IMR-90 (cell line): ENCODE measurements around the gene C3. TPM values are rescaled to one million over a fixed set of nuclear protein-coding genes. Genes with fewer than 3 reads are reported as not detected.

Experiments
- ATAC-seq: fragments of 200-7000 bp; cut with Tn5 transposase; 2 replicates; pipeline ENCODE4 v1.9.1; 2020; ENCODE audit warnings: low read depth, mild to moderate bottlenecking, moderate library complexity
- BruUV-seq: library from RNA; stranded (reverse); fragments of 400-500 nt; replicated peaks from 2 replicates; lab custom pipeline; 2021; lab: Mats Ljungman, UMichigan
- CTCF ChIA-PET: fragments of 300-600 bp; formaldehyde crosslinking; extraction: SDS; loops from one replicate; lab custom pipeline; 2021; ENCODE audit warnings: antibody characterized with exemption; lab: Yijun Ruan, JAX
- POLR2A ChIA-PET: fragments of 300-600 bp; sonication (Branson Sonifier 250); formaldehyde crosslinking; loops from one replicate; lab custom pipeline; 2022; ENCODE audit warnings: antibody characterized with exemption; ENCODE audit not compliant: unreplicated experiment; lab: Charles Lee
- DNase-seq: peaks from one replicate; pipeline ENCODE4 v3.0.0; 2013
- H2AFZ ChIP-seq: replicated peaks from 2 replicates; pipeline ENCODE3; 2013; ENCODE audit warnings: low read length, mild to moderate bottlenecking; ENCODE audit not compliant: poor library complexity
- H2AK5ac ChIP-seq: 2 replicates; pipeline ENCODE4 v1.6.1; 2013; ENCODE audit warnings: low read depth, low read length, inconsistent platforms
- H2AK9ac ChIP-seq: replicated peaks from 2 replicates; pipeline ENCODE3; 2013; ENCODE audit warnings: mild to moderate bottlenecking, low read depth, low read length, moderate library complexity; ENCODE audit not compliant: poor library complexity
- H2BK120ac ChIP-seq: 2 replicates; pipeline ENCODE4 v1.6.1; 2013; ENCODE audit warnings: low read depth, low read length, inconsistent platforms
- H2BK15ac ChIP-seq: 3 replicates; pipeline ENCODE4 v1.6.1; 2013; ENCODE audit warnings: low read depth, low read length, inconsistent platforms
- H2BK20ac ChIP-seq: 2 replicates; pipeline ENCODE4 v1.6.1; 2013; ENCODE audit warnings: low read depth, mild to moderate bottlenecking, inconsistent platforms, low read length, moderate library complexity
- H2BK5ac ChIP-seq: 2 replicates; pipeline ENCODE4 v1.6.1; 2013; ENCODE audit warnings: mild to moderate bottlenecking, low read depth, low read length, inconsistent platforms; ENCODE audit not compliant: poor library complexity, severe bottlenecking
- H3K14ac ChIP-seq: replicated peaks from 2 replicates; pipeline ENCODE4 v1.6.1; 2013; ENCODE audit warnings: low read depth, low read length, inconsistent platforms
- H3K18ac ChIP-seq: 2 replicates; pipeline ENCODE4 v1.6.1; 2013; ENCODE audit warnings: low read depth, low read length, control low read depth
- H3K23ac ChIP-seq: 2 replicates; pipeline ENCODE4 v1.6.1; 2013; ENCODE audit warnings: low read depth, low read length, inconsistent platforms
- H3K27ac ChIP-seq: 2 replicates; pipeline ENCODE4 v1.5.1; 2013; ENCODE audit warnings: mild to moderate bottlenecking, control low read depth, low read length; ENCODE audit not compliant: insufficient read depth
- H3K27me3 ChIP-seq: 2 replicates; pipeline ENCODE4 v1.6.1; 2013; ENCODE audit warnings: low read length; ENCODE audit not compliant: control insufficient read depth, insufficient read depth
- H3K36me3 ChIP-seq: 2 replicates; pipeline ENCODE4 v1.6.1; 2013; ENCODE audit warnings: low read length, mixed read lengths; ENCODE audit not compliant: control insufficient read depth, insufficient read depth
- H3K4ac ChIP-seq: 2 replicates; pipeline ENCODE4 v1.6.1; 2013; ENCODE audit warnings: low read depth, low read length, inconsistent platforms
- H3K4me1 ChIP-seq: 2 replicates; pipeline ENCODE4 v1.6.1; 2013; ENCODE audit warnings: low read length, mixed read lengths; ENCODE audit not compliant: control insufficient read depth, insufficient read depth
- H3K4me2 ChIP-seq: 2 replicates; pipeline ENCODE4 v1.6.1; 2013; ENCODE audit warnings: low read depth, mild to moderate bottlenecking, control low read depth, low read length, moderate library complexity
- H3K4me3 ChIP-seq: 2 replicates; pipeline ENCODE4 v1.5.1; 2013; ENCODE audit warnings: low read depth, mild to moderate bottlenecking, control low read depth, low read length, moderate library complexity; ENCODE audit not compliant: insufficient read depth
- H3K56ac ChIP-seq: 2 replicates; pipeline ENCODE4 v1.6.1; 2013; ENCODE audit warnings: low read length, inconsistent platforms; ENCODE audit not compliant: insufficient read depth; ENCODE audit errors: extremely low read depth
- H3K79me1 ChIP-seq, 2 experiments: 2 replicates each; pipeline ENCODE4 v1.6.1; 2013; ENCODE audit warnings: low read length in 2 of 2, inconsistent platforms in 1 of 2, low read depth in 1 of 2
- H3K9ac ChIP-seq: 2 replicates; pipeline ENCODE4 v1.6.1; 2013; ENCODE audit warnings: low read depth, low read length, control low read depth
- H3K9me1 ChIP-seq: 2 replicates; pipeline ENCODE4 v1.6.1; 2013; ENCODE audit warnings: low read length, inconsistent platforms; ENCODE audit not compliant: insufficient read depth
- H3K9me3 ChIP-seq: 2 replicates; pipeline ENCODE4 v1.6.1; 2013; ENCODE audit warnings: low read length; ENCODE audit not compliant: control insufficient read depth, insufficient read depth
- H4K20me1 ChIP-seq: 2 replicates; pipeline ENCODE4 v1.6.1; 2013; ENCODE audit warnings: low read length, inconsistent platforms; ENCODE audit not compliant: insufficient read depth
- H4K5ac ChIP-seq: 2 replicates; pipeline ENCODE4 v1.6.1; 2013; ENCODE audit warnings: mild to moderate bottlenecking, low read depth, low read length, control low read depth
- H4K8ac ChIP-seq, 2 experiments: 2 replicates each; pipeline ENCODE4 v1.6.1; 2013; ENCODE audit warnings: low read depth in 2 of 2, low read length in 2 of 2, control low read depth in 1 of 2, inconsistent platforms in 1 of 2
- H4K91ac ChIP-seq: 2 replicates; pipeline ENCODE4 v1.6.1; 2013; ENCODE audit warnings: low read depth, low read length, inconsistent platforms; ENCODE audit not compliant: insufficient read depth
- BHLHE40 ChIP-seq: fragments of 150-350 bp; IDR thresholded peaks from 2 replicates; pipeline ENCODE4 v1.6.1; 2016; ENCODE audit warnings: mild to moderate bottlenecking, low read depth, low read length
- CEBPB ChIP-seq: IDR thresholded peaks from 2 replicates; pipeline ENCODE4 v1.6.1; 2012; ENCODE audit warnings: low read depth, low read length, improper control_type of control experiment
- CHD1 ChIP-seq: IDR thresholded peaks from 2 replicates; pipeline ENCODE4 v1.6.1; 2012; ENCODE audit warnings: low read depth, low read length, improper control_type of control experiment
- FOS ChIP-seq: fragments of 150-350 bp; IDR thresholded peaks from 2 replicates; pipeline ENCODE4 v1.6.1; 2016; ENCODE audit warnings: low read depth, low read length
- MAFK ChIP-seq: IDR thresholded peaks from 2 replicates; pipeline ENCODE4 v1.6.1; 2012; ENCODE audit warnings: low read depth, low read length, improper control_type of control experiment
- MAZ ChIP-seq: IDR thresholded peaks from 2 replicates; pipeline ENCODE4 v1.6.1; 2012; ENCODE audit warnings: low read depth, mild to moderate bottlenecking, low read length, improper control_type of control experiment, moderate library complexity, borderline replicate concordance
- MXI1 ChIP-seq: IDR thresholded peaks from 2 replicates; pipeline ENCODE4 v1.6.1; 2012; ENCODE audit warnings: low read depth, mild to moderate bottlenecking, low read length, moderate library complexity, borderline replicate concordance
- NFE2L2 ChIP-seq: fragments of 150-350 bp; IDR thresholded peaks from 2 replicates; pipeline ENCODE4 v1.6.1; 2016; ENCODE audit warnings: low read depth, mild to moderate bottlenecking, low read length
- POLR2A ChIP-seq: IDR thresholded peaks from 2 replicates; pipeline ENCODE4 v1.6.1; 2012; ENCODE audit warnings: mild to moderate bottlenecking, low read depth, low read length
- RAD21 ChIP-seq: IDR thresholded peaks from 2 replicates; pipeline ENCODE4 v1.6.1; 2012; ENCODE audit warnings: low read length, improper control_type of control experiment
- RCOR1 ChIP-seq: IDR thresholded peaks from 2 replicates; pipeline ENCODE4 v1.6.1; 2012; ENCODE audit warnings: mild to moderate bottlenecking, low read length, improper control_type of control experiment; ENCODE audit not compliant: insufficient replicate concordance
- RFX5 ChIP-seq: IDR thresholded peaks from 2 replicates; pipeline ENCODE4 v1.8.0; 2012; ENCODE audit warnings: low read depth, mild to moderate bottlenecking, low read length, moderate library complexity
- SMC3 ChIP-seq: fragments of 150-350 bp; IDR thresholded peaks from 2 replicates; pipeline ENCODE4 v1.6.1; 2016; ENCODE audit warnings: low read depth, mild to moderate bottlenecking, antibody characterized with exemption, low read length, moderate library complexity
- USF2 ChIP-seq: fragments of 150-350 bp; IDR thresholded peaks from 2 replicates; pipeline ENCODE4 v1.6.1; 2017; ENCODE audit warnings: mild to moderate bottlenecking, antibody characterized with exemption, low read length, low read depth
- WGBS, 2 experiments: methylation state at CpG; one replicate each; pipeline versions ENCODE4 v1.1.5 to v1.1.7; 2013; ENCODE audit warnings: missing lambda C conversion rate in 2 of 2; ENCODE audit not compliant: insufficient read length in 1 of 2; ENCODE audit errors: extremely low coverage in 2 of 2; 5-methylcytosine and 5-hydroxymethylcytosine counted together
- dilution Hi-C: fragments of 300-500 bp; cut with HindIII; formaldehyde crosslinking; loops from one replicate; pipeline ENCODE4 v1.14.3; 2018; ENCODE audit warnings: low sequenced_read_pairs; ENCODE audit not compliant: unreplicated experiment
- in situ Hi-C: fragments of 300-500 bp; cut with MboI; formaldehyde crosslinking; loops from 3 replicates; pipeline ENCODE4 v1.14.3; 2019; ENCODE audit warnings: low sequenced_read_pairs, inconsistent platforms, mixed read lengths
- intact Hi-C: fragments of 100-400 bp; cut with micrococcal nuclease; formaldehyde crosslinking; loops from 2 replicates; pipeline ENCODE4 v1.10.0; 2022
- polyA plus RNA-seq, 3 experiments: library from polyadenylated mRNA; depleted of rRNA; stranded (reverse); fragments of >200 nt; gene quantifications; 2 replicates each; pipeline ENCODE4 v1.2.3, GENCODE V29; 2012; ENCODE audit warnings: low replicate concordance in 1 of 3
- total RNA-seq: library from RNA; depleted of rRNA; stranded (reverse); fragments of >200 nt; gene quantifications from 2 replicates; pipeline ENCODE4 v1.2.3, GENCODE V29; 2012
- TF ChIP-seq, protein P1 (sequence below): conservative IDR thresholded peaks from 2 replicates; pipeline ENCODE4 v1.5.1; 2012; ENCODE audit warnings: mild to moderate bottlenecking, low read depth, low read length, improper control_type of control experiment

C3 gene
- total and polyA plus RNA-seq, 2 of the 4 experiments (the other 2 are of a cell fraction), result 0.36 TPM; not detected in 1

GRCh38 chr19:6744381-6745301 lies 24.2 kb upstream of the C3 start:
- peak overlapping the region; percentile 41; the same call in 2 of the 3 replicates for H2BK15ac ChIP-seq
- peak overlapping the region; percentile 94; the same call in 1 of the 2 replicates for H3K23ac ChIP-seq
- peak overlapping the region; percentile 39 to 82 for H4K8ac ChIP-seq
- H4K5ac ChIP-seq, result peak overlapping the region; percentile 70
- ATAC-seq (peak; percentile 75), DNase-seq (peak; percentile 87)
- H4K20me1 ChIP-seq, result 0 out of 2 replicates have a peak, but pooled peaks cover 4% of the 10 kb centered on the region
- peak overlapping the region; percentile 70 for H3K56ac ChIP-seq
- H3K4me2 ChIP-seq, result peak overlapping the region; percentile 65
- H3K9me1 ChIP-seq, result no peaks in the 10 kb centered on the region
- intact Hi-C loops, result loop anchor here (2.0 kb wide), 1 partner anchor 112 kb away; no protein-coding TSS in a partner anchor
- peak overlapping the region; percentile 94 for H2BK5ac ChIP-seq
- H2BK20ac ChIP-seq, result peak overlapping the region; percentile 86
- dilution Hi-C loops, result no loop called here
- POLR2A ChIA-PET, result no interaction called here
- H2AK9ac ChIP-seq, result peak overlapping the region; percentile 92
- peak overlapping the region; percentile 42 for H3K14ac ChIP-seq
- H3K9me3 ChIP-seq, result no peaks in the 10 kb centered on the region
- peaks cover 20 to 57% of the 10 kb centered on the region in 2 experiments for H3K79me1 ChIP-seq
- peak overlapping the region; percentile 93 for H3K4ac ChIP-seq
- H3K4me3 ChIP-seq, result no peak overlapping the region
- CTCF ChIA-PET, result no interaction called here
- peak overlapping the region; percentile 89 for H2AFZ ChIP-seq
- peak overlapping the region; percentile 52 for H3K9ac ChIP-seq
- TF ChIP-seq, protein P1, sequence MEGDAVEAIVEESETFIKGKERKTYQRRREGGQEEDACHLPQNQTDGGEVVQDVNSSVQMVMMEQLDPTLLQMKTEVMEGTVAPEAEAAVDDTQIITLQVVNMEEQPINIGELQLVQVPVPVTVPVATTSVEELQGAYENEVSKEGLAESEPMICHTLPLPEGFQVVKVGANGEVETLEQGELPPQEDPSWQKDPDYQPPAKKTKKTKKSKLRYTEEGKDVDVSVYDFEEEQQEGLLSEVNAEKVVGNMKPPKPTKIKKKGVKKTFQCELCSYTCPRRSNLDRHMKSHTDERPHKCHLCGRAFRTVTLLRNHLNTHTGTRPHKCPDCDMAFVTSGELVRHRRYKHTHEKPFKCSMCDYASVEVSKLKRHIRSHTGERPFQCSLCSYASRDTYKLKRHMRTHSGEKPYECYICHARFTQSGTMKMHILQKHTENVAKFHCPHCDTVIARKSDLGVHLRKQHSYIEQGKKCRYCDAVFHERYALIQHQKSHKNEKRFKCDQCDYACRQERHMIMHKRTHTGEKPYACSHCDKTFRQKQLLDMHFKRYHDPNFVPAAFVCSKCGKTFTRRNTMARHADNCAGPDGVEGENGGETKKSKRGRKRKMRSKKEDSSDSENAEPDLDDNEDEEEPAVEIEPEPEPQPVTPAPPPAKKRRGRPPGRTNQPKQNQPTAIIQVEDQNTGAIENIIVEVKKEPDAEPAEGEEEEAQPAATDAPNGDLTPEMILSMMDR, result no peak
- TF ChIP-seq CHD1 (no peak), CEBPB (no peak), NFE2L2 (no peak), BHLHE40 (0 out of 2 replicates have a peak, but pooled peaks have one; percentile 6), RFX5 (no peak), POLR2A (no peak), MAZ (peak; percentile 80; the same call in 1 of the 2 replicates), USF2 (no peak), FOS (peak; percentile 28; the same call in 1 of the 2 replicates), RCOR1 (no peak), MAFK (no peak), SMC3 (no peak), MXI1 (no peak), RAD21 (no peak)
- H3K27ac ChIP-seq, result peak overlapping the region; percentile 85
- in situ Hi-C loops, result no loop called here
- WGBS, 2 experiments, result 12% methylated on average over 18 of the region's 41 CpGs; no CpG with 5 or more reads in 1 of the 2 experiments
- no peaks in the 10 kb centered on the region for H3K27me3 ChIP-seq
- peak overlapping the region; percentile 90 for H2AK5ac ChIP-seq
- peak overlapping the region; percentile 78 for H4K91ac ChIP-seq
- peaks cover 45% of the 10 kb centered on the region for H3K36me3 ChIP-seq
- H2BK120ac ChIP-seq, result peak overlapping the region; percentile 93
- BruUV-seq, result no TSS peak
- peak overlapping the region; percentile 74 for H3K18ac ChIP-seq
- peaks cover 27% of the 10 kb centered on the region for H3K4me1 ChIP-seq
